Hepatocyte (in vitro differentiated cells): ENCODE measurements around the gene EIF4E1B.

Experiments
- EZH2phosphoT487 ChIP-seq: fragments of 200-600 bp; sonication (generic); IDR thresholded peaks from one replicate; pipeline ENCODE4 v1.6.1; 2018; ENCODE audit warnings: antibody characterized with exemption, mild to moderate bottlenecking, low read depth, moderate library complexity; ENCODE audit not compliant: unreplicated experiment, severe bottlenecking
- TF ChIP-seq, protein P1 (sequence below): fragments of 200-600 bp; sonication (generic); IDR thresholded peaks from 2 replicates; pipeline ENCODE4 v1.5.1; 2016; ENCODE audit warnings: antibody characterized with exemption, mild to moderate bottlenecking; ENCODE audit not compliant: poor library complexity

DNA sequence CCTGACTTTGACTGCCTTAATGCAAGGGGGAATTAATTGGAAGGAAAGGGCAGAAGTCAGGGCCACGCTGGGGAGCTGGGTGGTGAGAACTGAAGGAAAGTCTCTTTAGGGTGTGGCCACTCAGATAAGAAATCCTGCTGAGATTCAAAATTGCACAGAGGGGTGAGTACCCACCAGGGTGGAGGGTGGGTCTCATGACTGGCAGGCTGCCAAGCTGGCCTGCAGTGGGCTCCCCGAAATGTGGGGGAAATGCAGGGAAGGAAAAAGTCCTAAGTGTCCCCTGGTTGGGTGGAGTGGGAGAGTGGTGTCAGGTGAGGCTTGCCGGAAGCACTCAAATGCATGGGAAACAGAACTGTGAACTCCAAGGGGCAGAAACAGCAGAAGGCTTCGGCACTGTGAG is 40.9 kb downstream of the EIF4E1B start:
- no peak for TF ChIP-seq EZH2phosphoT487
- TF ChIP-seq, protein P1, sequence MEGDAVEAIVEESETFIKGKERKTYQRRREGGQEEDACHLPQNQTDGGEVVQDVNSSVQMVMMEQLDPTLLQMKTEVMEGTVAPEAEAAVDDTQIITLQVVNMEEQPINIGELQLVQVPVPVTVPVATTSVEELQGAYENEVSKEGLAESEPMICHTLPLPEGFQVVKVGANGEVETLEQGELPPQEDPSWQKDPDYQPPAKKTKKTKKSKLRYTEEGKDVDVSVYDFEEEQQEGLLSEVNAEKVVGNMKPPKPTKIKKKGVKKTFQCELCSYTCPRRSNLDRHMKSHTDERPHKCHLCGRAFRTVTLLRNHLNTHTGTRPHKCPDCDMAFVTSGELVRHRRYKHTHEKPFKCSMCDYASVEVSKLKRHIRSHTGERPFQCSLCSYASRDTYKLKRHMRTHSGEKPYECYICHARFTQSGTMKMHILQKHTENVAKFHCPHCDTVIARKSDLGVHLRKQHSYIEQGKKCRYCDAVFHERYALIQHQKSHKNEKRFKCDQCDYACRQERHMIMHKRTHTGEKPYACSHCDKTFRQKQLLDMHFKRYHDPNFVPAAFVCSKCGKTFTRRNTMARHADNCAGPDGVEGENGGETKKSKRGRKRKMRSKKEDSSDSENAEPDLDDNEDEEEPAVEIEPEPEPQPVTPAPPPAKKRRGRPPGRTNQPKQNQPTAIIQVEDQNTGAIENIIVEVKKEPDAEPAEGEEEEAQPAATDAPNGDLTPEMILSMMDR: no peak
